ENCODE measurements around the gene JMJD8. TPM values are rescaled to one million over a fixed set of nuclear protein-coding genes. Genes with fewer than 3 reads are reported as not detected.

The JMJD8 gene
- total RNA-seq, 1 donor = 42.8 TPM

DNA sequence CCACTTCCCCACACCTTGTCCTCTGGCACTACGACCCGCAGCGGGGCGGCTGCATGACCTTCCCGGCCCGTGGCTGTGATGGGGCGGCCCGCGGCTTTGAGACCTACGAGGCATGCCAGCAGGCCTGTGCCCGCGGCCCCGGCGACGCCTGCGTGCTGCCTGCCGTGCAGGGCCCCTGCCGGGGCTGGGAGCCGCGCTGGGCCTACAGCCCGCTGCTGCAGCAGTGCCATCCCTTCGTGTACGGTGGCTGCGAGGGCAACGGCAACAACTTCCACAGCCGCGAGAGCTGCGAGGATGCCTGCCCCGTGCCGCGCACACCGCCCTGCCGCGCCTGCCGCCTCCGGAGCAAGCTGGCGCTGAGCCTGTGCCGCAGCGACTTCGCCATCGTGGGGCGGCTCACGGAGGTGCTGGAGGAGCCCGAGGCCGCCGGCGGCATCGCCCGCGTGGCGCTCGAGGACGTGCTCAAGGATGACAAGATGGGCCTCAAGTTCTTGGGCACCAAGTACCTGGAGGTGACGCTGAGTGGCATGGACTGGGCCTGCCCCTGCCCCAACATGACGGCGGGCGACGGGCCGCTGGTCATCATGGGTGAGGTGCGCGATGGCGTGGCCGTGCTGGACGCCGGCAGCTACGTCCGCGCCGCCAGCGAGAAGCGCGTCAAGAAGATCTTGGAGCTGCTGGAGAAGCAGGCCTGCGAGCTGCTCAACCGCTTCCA lies 50.6 kb downstream of the JMJD8 start:
- DNase-seq (ENCODE audit: low read depth) = no peak
- TF ChIP-seq, protein P1, sequence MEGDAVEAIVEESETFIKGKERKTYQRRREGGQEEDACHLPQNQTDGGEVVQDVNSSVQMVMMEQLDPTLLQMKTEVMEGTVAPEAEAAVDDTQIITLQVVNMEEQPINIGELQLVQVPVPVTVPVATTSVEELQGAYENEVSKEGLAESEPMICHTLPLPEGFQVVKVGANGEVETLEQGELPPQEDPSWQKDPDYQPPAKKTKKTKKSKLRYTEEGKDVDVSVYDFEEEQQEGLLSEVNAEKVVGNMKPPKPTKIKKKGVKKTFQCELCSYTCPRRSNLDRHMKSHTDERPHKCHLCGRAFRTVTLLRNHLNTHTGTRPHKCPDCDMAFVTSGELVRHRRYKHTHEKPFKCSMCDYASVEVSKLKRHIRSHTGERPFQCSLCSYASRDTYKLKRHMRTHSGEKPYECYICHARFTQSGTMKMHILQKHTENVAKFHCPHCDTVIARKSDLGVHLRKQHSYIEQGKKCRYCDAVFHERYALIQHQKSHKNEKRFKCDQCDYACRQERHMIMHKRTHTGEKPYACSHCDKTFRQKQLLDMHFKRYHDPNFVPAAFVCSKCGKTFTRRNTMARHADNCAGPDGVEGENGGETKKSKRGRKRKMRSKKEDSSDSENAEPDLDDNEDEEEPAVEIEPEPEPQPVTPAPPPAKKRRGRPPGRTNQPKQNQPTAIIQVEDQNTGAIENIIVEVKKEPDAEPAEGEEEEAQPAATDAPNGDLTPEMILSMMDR (IDR thresholded peaks at IDR 0.05; ENCODE audit: insufficient read depth, low read length) = no peak
- no peak overlapping the region for H3K4me3 ChIP-seq (ENCODE audit: low read depth, low read length)

GRCh38 chr16:632486-633335 lies 51.4 kb downstream of the JMJD8 start:
- TF ChIP-seq, protein P1 (IDR thresholded peaks at IDR 0.05; ENCODE audit: insufficient read depth, low read length) = no peak
- no peak overlapping the region for H3K4me3 ChIP-seq (ENCODE audit: low read depth, low read length)
- no peak for DNase-seq (ENCODE audit: low read depth)

DNA sequence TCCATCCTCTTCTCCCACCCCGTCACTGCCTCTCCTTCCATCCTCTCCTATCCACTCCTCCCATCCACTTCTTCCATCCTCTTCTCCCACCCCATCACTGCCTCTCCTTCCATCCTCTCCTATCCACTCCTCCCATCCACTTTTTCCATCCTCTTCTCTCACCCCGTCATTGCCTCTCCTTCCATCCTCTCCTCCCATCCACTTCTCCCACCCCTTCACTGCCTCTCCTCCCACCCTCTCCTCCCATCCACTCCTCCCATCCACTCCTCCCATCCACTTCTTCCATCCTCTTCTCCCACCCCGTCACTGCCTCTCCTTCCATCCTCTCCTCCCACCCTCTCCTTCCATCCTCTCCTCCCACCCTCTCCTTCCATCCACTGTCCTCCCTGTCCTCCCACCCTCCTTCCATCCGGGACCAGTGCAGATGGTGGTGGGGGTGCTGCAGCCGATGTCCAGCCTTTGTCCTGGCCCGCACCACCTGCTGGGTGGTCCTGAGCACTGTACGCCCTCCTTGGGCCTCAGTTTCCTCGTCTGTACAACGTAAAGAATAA lies 52.3 kb downstream of the JMJD8 start:
- DNase-seq (ENCODE audit: low read depth) = no peak
- TF ChIP-seq, protein P1 (IDR thresholded peaks at IDR 0.05; ENCODE audit: insufficient read depth, low read length) = no peak
- no peak overlapping the region for H3K4me3 ChIP-seq (ENCODE audit: low read depth, low read length)

Other genes starting within 250 kb of the JMJD8 start
- gene CAPN15, start 156.6 kb downstream of the JMJD8 start, total RNA-seq (ENCODE audit: low replicate concordance) = 31.6 and 43.9 TPM in 2 replicates
- not detected in 2 replicates for gene PRR35, start 123.9 kb downstream of the JMJD8 start, total RNA-seq (ENCODE audit: low replicate concordance)
- 2.0 and 2.5 TPM in 2 replicates for gene NHLRC4, start 117.3 kb downstream of the JMJD8 start, total RNA-seq (ENCODE audit: low replicate concordance)
- gene PIGQ, start 114.4 kb downstream of the JMJD8 start, total RNA-seq (ENCODE audit: low replicate concordance) = 20.7 and 29.1 TPM in 2 replicates
- 12.0 and 14.6 TPM in 2 replicates for gene RAB40C, start 94.3 kb downstream of the JMJD8 start, total RNA-seq (ENCODE audit: low replicate concordance)
- gene WFIKKN1, start 53.3 kb downstream of the JMJD8 start, total RNA-seq (ENCODE audit: low replicate concordance) = 0.18 and 0.25 TPM in 2 replicates
- 85.0 and 86.0 TPM in 2 replicates for gene METTL26, start 48.0 kb downstream of the JMJD8 start, total RNA-seq (ENCODE audit: low replicate concordance)
- 13.3 and 22.4 TPM in 2 replicates for gene MCRIP2, start 42.5 kb downstream of the JMJD8 start, total RNA-seq (ENCODE audit: low replicate concordance)
- gene WDR90, start 35.0 kb downstream of the JMJD8 start, total RNA-seq (ENCODE audit: low replicate concordance) = 12.7 and 25.0 TPM in 2 replicates
- 24.4 and 34.5 TPM in 2 replicates for gene RHOT2, start 16.2 kb downstream of the JMJD8 start, total RNA-seq (ENCODE audit: low replicate concordance)
- 1.6 and 3.2 TPM in 2 replicates for gene RHBDL1, start 8.7 kb downstream of the JMJD8 start, total RNA-seq (ENCODE audit: low replicate concordance)
- gene STUB1, start 3.9 kb downstream of the JMJD8 start, total RNA-seq (ENCODE audit: low replicate concordance) = 88.9 and 112 TPM in 2 replicates
- gene WDR24, start 6.1 kb upstream of the JMJD8 start, total RNA-seq (ENCODE audit: low replicate concordance) = 8.1 and 8.3 TPM in 2 replicates
- gene FBXL16, start 21.5 kb upstream of the JMJD8 start, total RNA-seq (ENCODE audit: low replicate concordance) = under 0.01 TPM in 1 of 2 replicates, not detected in the other
- 30.7 and 38.8 TPM in 2 replicates for gene METRN, start 30.8 kb upstream of the JMJD8 start, total RNA-seq (ENCODE audit: low replicate concordance)
- 21.8 and 70.1 TPM in 2 replicates for gene ANTKMT, start 36.8 kb upstream of the JMJD8 start, total RNA-seq (ENCODE audit: low replicate concordance)
- 1.1 and 1.8 TPM in 2 replicates for gene CCDC78, start 42.1 kb upstream of the JMJD8 start, total RNA-seq (ENCODE audit: low replicate concordance)
- 10.6 and 21.1 TPM in 2 replicates for gene HAGHL, start 42.8 kb upstream of the JMJD8 start, total RNA-seq (ENCODE audit: low replicate concordance)
- gene CIAO3, start 56.7 kb upstream of the JMJD8 start, total RNA-seq (ENCODE audit: low replicate concordance) = 20.0 and 24.7 TPM in 2 replicates
- not detected in 2 replicates for gene MSLN, start 76.4 kb upstream of the JMJD8 start, total RNA-seq (ENCODE audit: low replicate concordance)
- 14.5 and 20.3 TPM in 2 replicates for gene RPUSD1, start 104.0 kb upstream of the JMJD8 start, total RNA-seq (ENCODE audit: low replicate concordance)
- 3.6 and 20.0 TPM in 2 replicates for gene CHTF18, start 104.3 kb upstream of the JMJD8 start, total RNA-seq (ENCODE audit: low replicate concordance)
- gene GNG13, start 116.4 kb upstream of the JMJD8 start, total RNA-seq (ENCODE audit: low replicate concordance) = not detected in 2 replicates